Measurements from ENCODE around the gene LRRFIP2.
A peak's percentile ranks its signal among the peaks of the same experiment; 100 is the strongest.
"Not testable (repeated sequence)": the region's sequence is repeated elsewhere in the genome, so short reads cannot be mapped to it uniquely, and the experiment has no call there.

Gene LRRFIP2

GRCh38 chr3:37218206-37218605 is 43.8 kb upstream of the LRRFIP2 start:
- Histone ChIP-seq H3K4me3 (ENCODE audit: low read depth, low read length) (no peak overlapping the region), H3K9me3 (no peaks in the 10 kb centered on the region), H3K4me1 (no peaks in the 10 kb centered on the region), H3K36me3 (no peaks in the 10 kb centered on the region), H3K27me3 (no peaks in the 10 kb centered on the region)
- no peak for TF ChIP-seq CTCF (IDR thresholded peaks at IDR 0.05; ENCODE audit: low read depth, low read length)
- peak; percentile 8 for DNase-seq

GRCh38 chr3:37217098-37217849 is 42.9 kb upstream of the LRRFIP2 start:
- no peaks in the 10 kb centered on the region for H3K9me3 ChIP-seq
- no peak for DNase-seq
- H3K27me3 ChIP-seq = no peaks in the 10 kb centered on the region
- H3K4me1 ChIP-seq = no peaks in the 10 kb centered on the region
- H3K36me3 ChIP-seq = no peaks in the 10 kb centered on the region
- no peak overlapping the region for H3K4me3 ChIP-seq (ENCODE audit: low read depth, low read length)
- no peak for TF ChIP-seq CTCF (IDR thresholded peaks at IDR 0.05; ENCODE audit: low read depth, low read length)

- no peak for TF ChIP-seq CTCF (IDR thresholded peaks at IDR 0.05; ENCODE audit: low read depth, low read length)
- DNase-seq = no peak
- H3K9me3 ChIP-seq = no peaks in the 10 kb centered on the region
- no peak overlapping the region for H3K4me3 ChIP-seq (ENCODE audit: low read depth, low read length)
- H3K4me1 ChIP-seq = no peaks in the 10 kb centered on the region
- H3K36me3 ChIP-seq = no peaks in the 10 kb centered on the region
- no peaks in the 10 kb centered on the region for H3K27me3 ChIP-seq
Measured at GRCh38 chr3:37216597-37217097, 42.3 kb upstream of the LRRFIP2 start.

GRCh38 chr3:37214076-37214475 is 39.7 kb upstream of the LRRFIP2 start:
- Histone ChIP-seq H3K36me3 (no peaks in the 10 kb centered on the region), H3K4me3 (ENCODE audit: low read depth, low read length) (no peak overlapping the region), H3K4me1 (no peaks in the 10 kb centered on the region), H3K9me3 (no peaks in the 10 kb centered on the region), H3K27me3 (no peaks in the 10 kb centered on the region)
- TF ChIP-seq CTCF (IDR thresholded peaks at IDR 0.05; ENCODE audit: low read depth, low read length) = no peak
- DNase-seq = no peak

GRCh38 chr3:37210230-37210629 is 35.8 kb upstream of the LRRFIP2 start:
- Histone ChIP-seq H3K9me3 (no peaks in the 10 kb centered on the region), H3K4me3 (ENCODE audit: low read depth, low read length) (no peak overlapping the region), H3K27me3 (no peaks in the 10 kb centered on the region), H3K4me1 (no peaks in the 10 kb centered on the region), H3K36me3 (no peaks in the 10 kb centered on the region)
- DNase-seq = no peak
- TF ChIP-seq CTCF (IDR thresholded peaks at IDR 0.05; ENCODE audit: low read depth, low read length) = no peak

GRCh38 chr3:37208576-37208975 is 34.2 kb upstream of the LRRFIP2 start:
- not testable (repeated sequence) for H3K36me3 ChIP-seq, H3K4me1 ChIP-seq

GRCh38 chr3:37208008-37208407 is 33.6 kb upstream of the LRRFIP2 start:
- not testable (repeated sequence) for H3K9me3 ChIP-seq; H3K4me1 ChIP-seq; H3K27me3 ChIP-seq; H3K36me3 ChIP-seq; DNase-seq; H3K4me3 ChIP-seq (ENCODE audit: low read depth, low read length)

More at GRCh38 chr3:37208576-37208975, 34.2 kb upstream of the LRRFIP2 start:
- not testable (repeated sequence) for DNase-seq; H3K9me3 ChIP-seq; H3K27me3 ChIP-seq; H3K4me3 ChIP-seq (ENCODE audit: low read depth, low read length)

GRCh38 chr3:37206041-37206440 is 31.7 kb upstream of the LRRFIP2 start:
- H3K4me3 ChIP-seq (ENCODE audit: low read depth, low read length); H3K9me3 ChIP-seq; H3K27me3 ChIP-seq; H3K4me1 ChIP-seq; DNase-seq; H3K36me3 ChIP-seq: not testable (repeated sequence)

Data from BE2C (cell line).